ENCODE measurements around the gene NAGS. TPM values are rescaled to one million over a fixed set of nuclear protein-coding genes. Genes with fewer than 3 reads are reported as not detected.

Gene NAGS
- total RNA-seq, 1 experiment from 2014 or later, result 10.0 TPM

GRCh38 chr17:43987131-43988021 lies 17.0 kb upstream of the NAGS start:
- ATAC-seq, result no peak

More at GRCh38 chr17:43987131-43988021, 17.0 kb upstream of the NAGS start:
- Histone ChIP-seq H4K20me1 (ENCODE audit: insufficient read depth) (no peaks in the 10 kb centered on the region), H3K4me1 (ENCODE audit: control insufficient read depth in 1 of 2, insufficient read depth in 2 of 2, low read length in 2 of 2) (no peaks in the 10 kb centered on the region), H2AFZ (ENCODE audit: low read depth, low read length, poor library complexity, severe bottlenecking) (no peak overlapping the region), H3K4me3 (replicated peaks in 1 of 2; ENCODE audit: low read depth in 1 of 2, low read length in 2 of 2) (no peak overlapping the region), H3K9ac (ENCODE audit: low read length) (no peak overlapping the region), H3K27ac (ENCODE audit: low read depth, low read length) (no peak overlapping the region), H3K9me2 (ENCODE audit: insufficient read depth) (no peaks in the 10 kb centered on the region), H3K4me2 (ENCODE audit: low read length) (no peak overlapping the region), H3K27me3 (ENCODE audit: insufficient read depth, low read length) (no peaks in the 10 kb centered on the region), H3K36me3 (ENCODE audit: control insufficient read depth in 1 of 2, insufficient read depth in 2 of 2, low read length in 2 of 2) (no peaks in the 10 kb centered on the region), H3K9me3 (ENCODE audit: control insufficient read depth in 1 of 2, insufficient read depth in 1 of 2, low read depth in 1 of 2, low read length in 2 of 2) (no peaks in the 10 kb centered on the region), H3K79me2 (ENCODE audit: insufficient read depth, low read length) (no peaks in the 10 kb centered on the region)
- DNase-seq (ENCODE audit: low read depth, low spot score), result no peak
- CTCF ChIA-PET, result interaction anchor here (0.7 kb wide), 1 partner anchor 43 kb away, joined by 3 read pairs; no protein-coding TSS in a partner anchor
- POLR2A ChIA-PET, result no interaction called here
- intact Hi-C loops (cut with micrococcal nuclease), result no loop called here
- TF ChIP-seq TCF7L2 (IDR thresholded peaks at IDR 0.05; ENCODE audit: borderline replicate concordance, extremely low read depth, insufficient read depth, insufficient read length), result no peak
- TF ChIP-seq REST (IDR thresholded peaks at IDR 0.05; ENCODE audit: low read depth), result no peak
- TF ChIP-seq SIN3A (IDR thresholded peaks at IDR 0.05; ENCODE audit: low read depth), result no peak
- no peak for TF ChIP-seq POLR2AphosphoS5 (IDR thresholded peaks at IDR 0.05; ENCODE audit: low read depth, low read length)
- TF ChIP-seq EGR1 (IDR thresholded peaks at IDR 0.05; ENCODE audit: low read depth), result no peak
- TF ChIP-seq POLR2A (IDR thresholded peaks at IDR 0.05; ENCODE audit: borderline replicate concordance, extremely low read depth, insufficient read depth, insufficient read length), result no peak
- TF ChIP-seq ELF1 (IDR thresholded peaks at IDR 0.05; ENCODE audit: borderline replicate concordance, low read depth), result no peak
- no peak for TF ChIP-seq SRF (IDR thresholded peaks at IDR 0.05; ENCODE audit: low read depth)
- TF ChIP-seq JUND (IDR thresholded peaks at IDR 0.05), result no peak
- no peak for TF ChIP-seq CTCF (IDR thresholded peaks at IDR 0.05 in 2 of 3, conservative IDR thresholded peaks at IDR 0.05 in 1 of 3; ENCODE audit: borderline replicate concordance in 1 of 3, insufficient read depth in 1 of 3, low read depth in 2 of 3, low read length in 2 of 3)
- BruUV-seq (replicated peaks), result no TSS peak
- RAD21 ChIA-PET (ENCODE audit: low non-redundant PET in 1 of 2, low total read pairs in 2 of 2, uncharacterized antibody in 2 of 2, unreplicated experiment in 2 of 2), result no interaction called here

Data from HCT116 (cell line).